Suprapubic skin (tissue), 3 donors: ENCODE measurements around the gene C10orf62.

ENCODE experiments used
- CTCF ChIP-seq, 2 donors: fragments of 200-600 bp in 1 of 2; fragments of 450-650 bp in 1 of 2; sonication (generic) in 1 of 2; IDR thresholded peaks; one replicate each; pipeline ENCODE4 v1.5.1; 2016 to 2019; ENCODE audit warnings: antibody characterized with exemption in 2 of 2, mild to moderate bottlenecking in 1 of 2, moderate library complexity in 1 of 2
- POLR2AphosphoS5 ChIP-seq, 3 donors: sonication (generic); formaldehyde crosslinking; IDR thresholded peaks; one replicate each; pipeline ENCODE4 v1.6.1; 2017; ENCODE audit warnings: antibody characterized with exemption in 3 of 3

GRCh38 chr10:97632949-97633884 is 43.7 kb downstream of the C10orf62 start, which contains the start of gene MORN4:
- TF ChIP-seq CTCF (IDR thresholded peaks at IDR 0.05) (no peak), POLR2AphosphoS5 (IDR thresholded peaks at IDR 0.05) (peak in 1 of 3 donors; percentile 19)
